IPS-NIHi11 (cell line): ENCODE results near the gene PAOX.
"Not testable (repeated sequence)": the region's sequence is repeated elsewhere in the genome, so short reads cannot be mapped to it uniquely, and the experiment has no call there.

Experiments used
- DNase-seq: peaks from one replicate; pipeline ENCODE4 v3.0.0; 2012; ENCODE audit warnings: mixed read lengths, low spot score

PAOX gene

DNA sequence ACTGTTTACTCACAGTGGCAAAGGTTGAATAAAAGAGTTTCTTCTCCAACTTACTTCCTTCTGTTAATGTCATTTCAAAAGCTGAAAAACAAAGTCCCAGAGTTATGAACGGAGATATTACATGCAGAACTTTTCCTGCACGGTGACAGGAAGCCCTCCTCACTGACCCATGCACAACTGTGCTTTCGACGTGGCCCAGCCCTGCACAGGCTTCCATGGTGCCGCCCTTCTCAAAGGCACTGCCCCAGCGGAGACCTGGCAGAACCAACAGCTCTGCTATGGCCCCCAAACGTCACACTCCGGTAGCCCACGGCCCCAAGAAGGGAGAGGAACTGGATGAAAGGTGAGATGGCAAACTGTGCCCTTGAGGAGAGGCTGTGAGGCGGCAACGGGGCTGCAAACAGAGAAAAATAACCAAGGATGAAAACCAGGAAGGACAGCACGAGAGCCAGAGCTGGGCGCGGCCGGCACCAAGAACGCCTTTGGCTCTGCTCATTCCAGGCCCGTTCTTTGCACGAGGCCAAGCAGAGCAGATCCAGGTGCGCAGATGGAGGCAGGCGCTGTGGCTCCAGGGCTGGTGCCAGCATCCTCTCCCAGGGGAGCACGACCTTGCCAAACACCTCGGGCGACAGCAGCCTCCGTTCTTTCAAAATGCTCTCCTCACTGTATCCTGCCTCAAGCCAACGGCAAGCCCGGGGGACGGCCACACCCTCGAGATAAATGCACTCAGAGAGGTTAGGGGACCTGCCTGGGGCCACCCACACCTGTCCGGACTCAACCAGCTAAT lies 14.2 kb upstream of the PAOX start:
- DNase-seq = no peak

DNA sequence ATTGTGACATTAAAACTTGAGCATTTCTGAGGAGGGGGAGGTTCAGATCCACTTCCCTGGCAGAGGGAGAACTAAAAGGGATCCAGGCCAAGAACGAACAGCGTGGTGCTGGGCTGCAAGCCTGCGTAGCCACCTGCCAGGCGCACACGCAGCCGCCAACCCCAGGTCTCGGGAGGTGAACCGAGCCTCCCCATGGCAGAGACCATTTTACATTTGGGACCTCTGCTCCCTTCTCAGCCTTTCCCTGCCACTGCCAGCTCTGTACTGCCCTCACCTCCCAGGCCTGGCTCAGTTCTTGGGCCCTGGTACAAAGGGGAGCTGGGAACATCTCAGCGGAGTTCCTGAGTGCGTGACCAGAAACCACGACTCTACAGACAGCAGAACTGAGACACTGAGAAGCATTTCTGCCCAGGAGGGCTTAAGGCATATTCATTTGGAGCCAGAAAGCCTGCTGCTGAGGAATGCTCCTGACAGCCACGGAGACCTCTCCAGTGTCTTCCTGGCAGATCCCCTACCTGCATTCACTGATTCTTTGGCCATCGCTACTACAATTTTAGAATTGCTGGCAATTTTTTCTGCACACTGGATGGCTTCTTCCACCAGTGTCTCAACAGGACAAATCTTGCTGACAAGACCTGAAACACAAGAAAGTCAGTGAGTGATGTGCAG lies 13.5 kb upstream of the PAOX start:
- no peak for DNase-seq

DNA sequence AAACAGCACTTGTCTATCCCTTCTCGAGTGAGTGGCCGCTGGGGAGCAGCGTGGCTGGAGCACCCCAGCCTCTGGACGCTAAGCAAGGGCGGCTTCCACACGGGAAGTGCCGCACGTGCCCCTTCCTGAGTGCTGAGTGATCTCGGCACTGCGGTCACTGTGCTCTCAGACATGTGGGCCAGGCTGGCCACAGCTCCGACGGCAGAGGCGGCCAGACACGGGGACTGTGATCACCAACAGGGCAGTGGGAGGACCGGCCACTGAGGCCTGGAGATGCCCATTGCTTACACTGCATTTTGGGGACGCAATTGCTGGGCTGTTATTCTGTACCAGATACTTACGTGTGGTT lies 13.0 kb upstream of the PAOX start:
- no peak for DNase-seq

DNA sequence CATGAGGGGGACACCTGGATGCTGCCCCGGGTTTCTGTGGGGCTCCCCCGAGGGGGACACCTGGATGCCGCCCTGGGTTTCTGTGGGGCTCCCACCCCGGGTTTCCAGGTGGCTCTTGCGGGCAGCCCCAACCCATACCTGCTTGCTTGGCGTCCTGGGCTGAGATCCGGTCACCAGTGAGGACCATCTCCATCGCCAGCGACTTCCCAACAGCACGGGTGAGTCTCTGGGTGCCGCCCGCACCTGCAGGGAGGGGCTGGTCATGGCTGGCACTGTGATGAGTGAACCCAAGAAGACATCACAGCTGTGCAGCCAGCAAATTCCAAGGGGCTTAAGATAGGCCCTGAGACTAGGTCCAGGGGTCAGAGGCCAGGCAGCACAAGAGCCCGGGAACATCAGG lies 12.3 kb upstream of the PAOX start:
- no peak for DNase-seq

DNA sequence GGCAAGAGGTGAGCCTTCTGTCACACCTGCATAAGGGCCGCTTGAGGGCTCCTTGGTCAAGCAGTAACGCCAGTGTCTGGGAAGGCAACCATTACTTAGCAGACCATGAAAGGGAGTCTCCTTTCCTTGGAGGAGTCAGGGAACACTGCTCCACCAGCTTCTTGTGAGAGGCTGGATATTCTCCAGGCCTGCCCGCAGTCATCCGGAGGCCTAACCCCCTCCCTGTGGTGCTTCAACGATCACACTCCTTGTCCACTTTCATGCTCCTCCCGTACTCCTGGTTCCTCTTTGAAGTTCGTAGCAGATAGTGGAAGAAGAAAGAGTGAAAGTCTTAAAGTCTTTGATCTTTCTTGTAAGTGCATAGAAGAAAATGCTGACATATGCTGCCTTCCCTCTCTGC lies 11.6 kb upstream of the PAOX start:
- not testable (repeated sequence) for DNase-seq

DNA sequence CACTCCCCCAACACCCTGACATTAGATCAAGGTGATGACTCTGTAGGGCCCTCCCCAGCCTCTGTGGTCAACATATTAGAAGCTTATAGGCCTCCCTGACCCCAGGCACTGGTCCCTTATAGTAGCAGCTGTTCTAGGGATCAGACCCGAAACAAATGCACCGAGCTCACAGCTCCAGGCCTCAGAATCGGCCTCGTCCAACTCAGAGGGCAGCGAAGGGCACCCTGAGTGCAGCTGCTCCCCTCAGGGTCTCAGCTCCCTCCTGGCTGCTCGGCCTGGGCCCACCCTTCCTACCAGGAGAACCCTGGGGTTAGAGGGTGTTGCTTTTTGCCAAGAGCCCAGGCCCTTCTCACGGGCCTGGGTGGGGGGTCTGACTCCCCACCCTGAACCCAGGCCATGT lies 10.9 kb upstream of the PAOX start:
- DNase-seq = no peak

DNA sequence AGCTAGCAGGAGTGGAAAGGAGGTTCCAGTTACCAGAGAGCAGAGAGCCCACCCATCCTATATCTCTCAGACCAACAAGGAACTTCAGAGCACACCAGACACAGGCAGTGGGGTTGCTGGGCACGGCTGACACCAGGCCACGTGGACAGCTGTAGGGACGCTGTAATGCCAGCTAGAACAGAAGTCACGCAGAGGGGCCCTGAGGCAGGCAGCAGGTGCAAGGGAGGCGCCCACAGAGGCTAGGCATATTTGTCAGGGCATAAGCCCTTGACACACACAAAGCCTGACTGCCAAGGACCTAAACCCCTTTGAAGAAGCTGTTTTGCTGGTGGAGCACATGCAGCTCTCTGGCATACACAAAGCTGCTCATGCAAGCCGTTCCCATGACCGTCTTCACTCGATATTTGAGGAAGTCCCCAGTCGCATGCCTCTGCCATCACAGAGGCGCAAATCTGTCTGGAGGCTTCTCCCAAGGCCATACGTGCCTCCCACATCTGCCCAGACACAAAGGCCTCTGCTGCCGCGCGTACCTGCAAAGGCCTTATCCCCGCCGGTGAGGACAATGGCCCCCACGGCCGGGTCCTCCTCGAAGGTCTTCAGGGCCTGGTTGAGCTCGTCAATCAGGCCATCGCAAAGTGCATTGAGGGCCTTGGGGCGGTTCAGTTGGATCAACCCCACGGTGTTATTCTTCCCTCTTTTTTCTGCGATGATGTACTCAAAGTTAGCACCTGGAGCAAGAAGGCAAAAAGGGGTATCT lies 8.9 kb upstream of the PAOX start:
- no peak for DNase-seq

DNA sequence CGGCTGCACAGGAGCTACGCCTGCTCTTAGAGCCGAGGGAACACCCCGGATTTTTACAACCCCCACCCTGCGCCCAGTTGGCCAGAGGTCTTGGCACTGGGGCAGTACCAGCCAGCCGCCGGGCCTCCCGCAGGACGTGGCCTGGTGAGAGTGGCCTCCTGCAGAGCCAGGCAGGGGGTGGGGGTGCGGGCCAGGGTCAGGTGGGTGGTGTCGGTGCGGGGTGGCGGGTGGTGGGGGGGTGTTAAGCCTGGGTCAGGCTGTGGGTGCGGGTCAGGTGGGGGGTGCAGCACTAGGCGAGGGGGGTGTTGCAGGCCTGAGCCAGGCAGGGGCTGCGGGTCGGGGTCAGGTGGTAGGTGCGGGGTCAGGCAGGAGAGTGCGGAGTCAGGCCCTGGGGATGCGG lies 6.6 kb upstream of the PAOX start:
- peak; percentile 51 for DNase-seq

DNA sequence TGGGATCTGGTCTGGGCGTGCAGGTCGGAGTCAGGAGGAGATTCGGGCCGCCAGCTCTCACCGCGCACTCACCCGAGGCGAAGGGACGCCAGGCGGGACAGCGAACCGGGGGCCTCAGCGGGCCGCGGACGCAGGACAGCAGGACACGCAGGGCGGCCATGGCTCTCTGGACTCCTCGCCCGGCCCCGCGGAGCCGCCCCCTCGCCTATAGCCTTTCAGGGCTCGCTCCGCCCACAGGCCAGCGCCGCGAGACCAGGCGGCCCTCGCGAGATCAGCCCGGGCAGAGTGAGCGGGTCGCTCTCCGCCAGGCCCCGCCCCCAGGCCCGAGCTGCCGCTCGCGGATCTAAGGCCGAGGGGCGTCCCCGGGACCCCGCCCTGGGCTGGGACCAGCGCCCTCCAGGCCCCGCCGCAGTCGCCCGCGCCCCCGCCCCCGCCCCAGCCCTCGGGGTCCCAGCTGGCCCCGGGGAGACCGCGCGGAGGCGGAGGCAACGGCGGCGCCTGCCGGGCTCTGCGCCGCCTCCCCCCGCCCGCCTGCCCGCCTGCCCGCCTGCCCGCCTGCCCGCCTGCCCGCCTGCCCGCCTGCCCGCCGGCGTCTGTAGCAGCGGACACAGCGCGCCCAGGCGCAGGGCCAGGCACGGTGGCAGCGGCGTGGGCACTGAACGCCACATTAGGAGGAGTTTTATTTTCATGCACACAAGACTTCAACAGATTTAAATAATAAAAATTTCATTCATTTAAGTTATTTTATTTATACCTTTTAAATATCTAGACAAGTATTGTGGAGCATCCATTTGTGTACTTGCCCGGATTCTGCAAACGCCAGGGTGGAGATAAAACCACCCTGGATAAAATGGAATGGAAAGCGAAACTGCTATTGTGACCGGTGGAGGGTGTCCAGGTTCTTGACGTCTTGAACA lies 5.6 kb upstream of the PAOX start, which contains the start of gene ECHS1:
TSS of gene ECHS1 (minus strand) at position 181 of the 917 bp plus-strand sequence. CDS start at position 160, 21 bp downstream.
- DNase-seq = peak; percentile 100

DNA sequence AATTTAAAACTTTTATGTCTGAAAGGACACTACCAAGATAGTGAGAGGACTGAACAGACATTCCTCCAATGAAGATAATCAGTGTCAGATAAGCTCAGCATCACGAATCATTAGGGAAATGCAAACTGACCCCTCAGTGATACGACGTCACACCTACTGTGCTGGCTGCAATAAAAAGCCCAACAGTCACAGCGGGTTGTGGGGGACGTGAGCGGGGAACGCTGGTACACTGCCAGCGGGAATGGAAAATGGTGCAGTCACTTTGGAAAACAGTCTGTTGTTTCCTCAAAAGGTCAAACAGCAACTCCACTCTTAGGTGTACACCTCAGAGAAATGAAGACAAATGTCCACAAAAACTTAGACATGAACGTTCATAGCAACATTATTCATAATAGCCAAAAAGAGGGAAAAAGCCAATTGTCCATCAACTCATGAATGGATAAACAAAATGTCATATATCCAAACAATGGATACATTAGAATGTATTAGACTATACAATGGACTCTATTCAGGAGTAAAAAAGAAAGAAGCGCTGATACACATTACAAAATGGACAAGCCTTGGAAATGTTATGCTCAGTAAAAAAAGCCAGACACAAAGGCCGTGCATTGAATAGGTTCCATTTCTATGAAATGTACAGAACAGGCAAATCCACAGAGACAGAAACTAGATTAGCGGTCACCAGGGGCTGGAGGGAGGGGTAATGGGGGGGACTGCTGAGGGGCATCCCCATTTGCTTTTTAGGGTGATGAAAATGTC lies 3.5 kb upstream of the PAOX start:
- DNase-seq = no peak

DNA sequence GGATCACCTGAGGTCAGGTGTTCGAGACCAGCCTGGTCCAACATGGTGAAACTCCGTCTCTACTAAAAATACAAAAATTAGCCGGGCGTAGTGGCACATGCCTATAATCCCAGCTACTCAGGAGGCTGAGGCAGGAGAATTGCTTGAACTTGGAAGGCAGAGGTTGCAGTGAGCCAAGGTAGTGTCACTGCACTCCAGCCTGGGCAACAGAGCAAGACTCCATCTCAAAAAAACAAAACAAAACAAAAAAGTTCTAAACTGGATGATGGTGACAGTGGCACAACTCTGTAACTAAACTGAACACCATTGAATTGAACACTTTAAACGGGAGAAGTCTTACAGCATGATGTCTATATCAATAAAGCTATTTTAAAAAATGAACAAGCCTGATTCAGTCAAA lies 2.9 kb upstream of the PAOX start:
- DNase-seq = not testable (repeated sequence)

DNA sequence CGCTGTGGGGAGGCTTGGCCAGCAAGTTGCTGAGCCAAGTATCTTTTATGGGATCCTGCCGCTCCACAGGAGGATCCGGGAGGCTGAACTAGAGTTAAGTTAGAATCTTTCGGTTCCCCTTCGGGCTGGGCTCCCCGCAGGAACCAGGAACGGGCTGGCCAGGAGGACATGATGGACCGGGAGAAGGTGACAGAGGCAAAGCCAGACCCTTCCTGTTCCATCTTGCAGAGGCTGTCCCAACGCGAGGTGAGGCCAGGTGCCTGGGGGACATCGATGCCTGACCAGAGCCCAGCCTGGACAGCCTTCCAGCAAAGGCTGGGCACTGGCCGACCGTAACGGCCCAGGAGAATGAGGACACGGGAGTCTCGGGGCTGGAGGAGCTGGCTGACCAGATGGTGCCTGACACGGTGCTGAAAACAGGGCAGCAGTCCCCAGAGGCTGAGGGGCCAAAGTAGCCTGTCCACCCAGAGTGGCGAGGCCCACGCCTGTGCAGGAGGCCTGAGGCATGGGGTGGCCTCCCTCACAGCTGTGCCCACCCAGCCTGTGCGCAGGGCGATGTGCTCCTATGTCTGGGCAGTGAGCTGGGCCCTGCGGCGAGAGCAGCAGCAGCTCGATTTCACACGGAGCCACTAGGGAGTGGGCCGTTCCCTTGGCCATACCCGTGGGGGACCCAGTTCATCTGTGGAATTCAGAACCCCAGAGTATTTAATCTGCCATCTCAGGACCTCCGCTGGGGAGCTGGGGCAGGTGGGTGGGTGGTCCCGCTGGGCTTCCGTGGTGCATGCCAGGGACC lies 1.8 kb upstream of the PAOX start:
- no peak for DNase-seq

DNA sequence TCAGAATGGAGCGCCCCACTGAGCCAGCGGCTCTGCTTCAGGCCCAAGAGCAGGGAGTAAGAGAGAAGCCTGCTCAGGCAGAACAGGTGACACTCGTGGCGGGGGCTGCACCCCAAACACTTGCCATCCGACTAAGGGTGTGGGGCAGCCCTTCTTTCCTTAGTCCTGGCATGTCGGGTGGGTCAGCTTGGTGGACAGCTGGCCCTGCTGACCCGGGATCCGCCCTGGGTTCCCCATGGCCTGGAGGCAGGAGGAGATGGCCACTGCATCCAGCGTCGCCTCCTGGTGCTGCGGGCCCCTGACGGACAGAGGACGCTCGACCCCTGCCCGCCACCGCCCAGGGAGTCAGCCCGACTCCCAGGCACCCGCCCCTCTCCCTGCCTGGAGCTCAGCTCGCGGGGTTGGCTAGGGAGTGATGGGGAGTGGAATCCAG lies 1.2 kb upstream of the PAOX start:
- DNase-seq = peak; percentile 41

DNA sequence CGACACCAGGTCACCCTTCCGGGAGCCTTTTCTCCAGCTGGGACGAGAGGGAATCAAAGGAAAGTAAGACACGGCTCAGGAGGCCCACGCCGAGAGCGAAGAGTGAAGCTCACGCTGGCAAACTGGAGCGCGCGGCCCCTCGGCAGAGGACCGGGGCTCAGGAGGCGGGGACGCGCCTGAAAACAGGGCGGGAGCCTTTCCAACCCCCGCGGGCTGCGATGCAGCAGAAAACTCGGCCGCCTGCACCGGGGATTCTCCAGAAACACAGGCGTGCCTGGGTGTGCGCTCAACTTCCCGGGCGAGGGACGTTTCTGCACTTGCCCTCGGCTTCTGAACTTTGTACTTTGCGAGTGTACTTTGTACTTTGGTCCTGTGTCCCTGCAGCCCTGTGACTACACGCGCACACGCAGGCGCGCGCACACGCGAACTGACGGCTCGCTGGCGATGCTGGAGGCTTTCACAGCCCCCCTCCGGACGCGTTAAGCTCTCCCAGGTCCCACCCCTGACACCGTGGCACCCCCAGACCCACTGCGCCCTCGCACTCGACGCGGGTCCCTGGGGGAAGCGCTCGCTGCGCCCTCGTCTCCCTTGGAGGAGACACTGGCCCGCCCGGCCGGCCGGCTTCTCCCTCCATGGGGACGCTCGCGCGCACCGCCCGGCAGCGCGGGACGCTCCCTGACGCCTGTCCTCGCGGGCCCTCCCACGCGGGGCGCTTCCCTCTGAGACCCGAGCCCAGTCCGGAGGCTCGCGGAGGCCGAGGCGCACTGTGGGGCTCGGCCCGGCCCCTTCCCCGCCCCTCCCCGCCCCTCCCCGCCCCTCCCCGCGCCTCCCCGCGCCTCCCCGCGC lies 588 bp upstream of the PAOX start:
- peak; percentile 65 for DNase-seq

DNA sequence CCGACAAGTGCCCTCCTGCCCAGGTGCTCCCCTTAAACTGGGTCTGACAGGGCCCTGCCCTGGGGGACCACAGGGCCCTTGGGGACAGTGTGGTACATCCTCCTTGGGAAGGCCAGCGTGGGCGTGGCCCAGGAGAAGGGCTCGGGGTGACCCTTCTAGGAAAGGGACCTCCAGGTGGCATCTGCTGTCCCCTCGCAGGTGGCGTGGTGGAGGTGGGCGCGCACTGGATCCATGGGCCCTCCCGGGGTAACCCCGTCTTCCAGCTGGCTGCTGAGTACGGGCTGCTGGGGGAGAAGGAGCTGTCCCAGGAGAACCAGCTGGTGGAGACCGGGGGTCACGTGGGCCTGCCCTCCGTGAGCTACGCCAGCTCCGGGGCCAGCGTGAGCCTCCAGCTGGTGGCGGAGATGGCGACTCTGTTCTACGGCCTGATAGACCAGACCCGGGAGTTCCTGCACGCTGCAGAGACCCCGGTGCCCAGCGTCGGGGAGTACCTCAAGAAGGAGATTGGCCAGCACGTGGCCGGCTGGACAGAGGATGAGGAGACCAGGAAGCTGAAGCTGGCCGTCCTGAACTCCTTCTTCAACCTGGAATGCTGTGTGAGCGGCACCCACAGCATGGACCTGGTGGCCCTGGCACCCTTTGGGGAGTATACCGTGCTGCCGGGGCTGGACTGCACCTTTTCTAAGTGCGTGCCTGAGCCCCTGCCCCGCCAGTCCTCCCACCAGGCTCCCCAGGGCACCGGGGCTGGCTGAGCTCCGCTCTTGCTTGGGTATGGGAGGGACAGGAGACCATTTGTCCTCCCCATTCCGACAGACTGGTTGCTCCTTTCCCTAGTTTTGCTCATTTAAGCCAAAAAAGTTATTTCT lies 972 bp downstream of the PAOX start:
- DNase-seq = peak; percentile 38

DNA sequence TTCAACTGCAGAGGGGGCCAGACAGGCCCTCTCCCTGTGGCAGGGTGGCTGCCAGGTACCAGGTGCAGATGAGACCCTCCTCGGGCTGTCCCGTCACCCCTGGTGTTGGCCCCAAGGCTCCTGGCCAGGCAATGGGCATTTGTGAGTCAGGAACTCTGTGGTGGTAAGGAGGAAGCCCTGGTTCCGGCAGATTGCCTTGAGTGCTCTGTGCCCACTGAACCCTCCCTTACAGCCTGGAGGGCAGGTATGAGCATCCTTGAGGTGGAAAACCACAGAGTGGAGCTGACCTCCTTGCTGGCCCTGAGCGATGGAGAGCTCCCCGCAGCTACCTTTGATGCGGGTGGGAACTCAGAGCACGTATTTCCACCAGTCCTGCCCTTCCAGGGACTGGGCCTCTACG lies 2.0 kb downstream of the PAOX start:
- no peak for DNase-seq

DNA sequence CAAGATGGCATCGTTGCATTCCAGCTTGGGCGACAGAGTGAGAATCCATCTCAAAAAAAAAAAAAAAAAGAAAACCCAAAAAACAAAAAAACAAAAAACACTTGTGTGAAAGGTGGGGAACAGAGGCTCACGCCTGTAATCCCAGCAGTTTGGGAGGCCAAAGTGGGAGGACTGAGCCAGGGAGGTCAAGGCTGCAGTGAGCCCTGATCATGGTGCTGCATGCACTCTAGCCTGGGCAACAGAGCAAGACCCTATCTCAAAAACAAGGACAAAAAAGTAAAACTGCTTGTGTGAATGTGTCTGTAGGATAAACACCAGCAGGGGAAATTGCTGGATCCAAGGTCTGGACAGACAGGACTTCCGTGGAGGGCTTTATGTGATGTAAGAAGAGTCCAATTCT lies 4.5 kb downstream of the PAOX start:
- no peak for DNase-seq

DNA sequence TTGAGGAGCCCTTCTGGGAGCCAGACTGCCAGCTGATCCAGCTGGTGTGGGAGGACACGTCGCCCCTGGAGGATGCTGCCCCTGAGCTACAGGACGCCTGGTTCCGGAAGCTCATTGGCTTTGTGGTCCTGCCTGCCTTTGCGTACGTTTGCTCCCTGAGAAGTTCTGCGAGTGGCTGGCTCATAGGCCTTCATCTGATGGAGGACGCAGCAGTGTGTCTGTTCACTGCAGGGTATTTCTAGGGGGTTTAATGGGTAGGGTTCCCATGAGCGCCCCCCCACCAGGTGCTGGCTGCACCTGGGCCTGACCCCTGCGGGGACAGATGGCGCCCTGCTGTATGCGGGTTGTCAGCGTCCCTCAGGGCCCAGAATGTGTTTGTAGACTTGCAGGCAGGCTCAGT lies 5.0 kb downstream of the PAOX start:
- no peak for DNase-seq
